ENCODE measurements around the gene GYG1. TPM values are rescaled to one million over a fixed set of nuclear protein-coding genes. Genes with fewer than 3 reads are reported as not detected.

The GYG1 gene
- total RNA-seq, 4 donors from 2014 or later = 19.5 to 67.5 (median 26.0) TPM

GRCh38 chr3:149015393-149015792, 24.1 kb downstream of the GYG1 start:
- no peaks in the 10 kb centered on the region for H3K9me3 ChIP-seq
- H3K4me1 ChIP-seq = peaks cover 0 to 29% (median 2%) of the 10 kb centered on the region in 4 donors
- 75 to 83% methylated on average over 3 of the region's 3 CpGs for WGBS, 2 donors
- no peak for TF ChIP-seq POLR2A (IDR thresholded peaks at IDR 0.05)
- no peak for TF ChIP-seq CTCF (IDR thresholded peaks at IDR 0.05)
- TF ChIP-seq EP300 (IDR thresholded peaks at IDR 0.05) = no peak
- DNase-seq (ENCODE audit: low spot score in 2 of 2) = no peak
- H3K36me3 ChIP-seq = peaks cover 0 to 69% (median 0%) of the 10 kb centered on the region in 3 donors
- no peak overlapping the region for H3K27ac ChIP-seq
- H3K4me3 ChIP-seq = no peak overlapping the region
- no peaks in the 10 kb centered on the region for H3K27me3 ChIP-seq

- TF ChIP-seq CTCF (IDR thresholded peaks at IDR 0.05) (no peak), EP300 (IDR thresholded peaks at IDR 0.05) (no peak), POLR2A (IDR thresholded peaks at IDR 0.05) (no peak)
- Histone ChIP-seq H3K4me1 (peaks cover 0 to 24% (median 2%) of the 10 kb centered on the region in 4 donors), H3K27me3 (no peaks in the 10 kb centered on the region), H3K4me3 (no peak overlapping the region), H3K36me3 (peaks cover 0 to 69% (median 0%) of the 10 kb centered on the region in 3 donors), H3K9me3 (no peaks in the 10 kb centered on the region), H3K27ac (no peak overlapping the region)
- WGBS, 2 donors = 88 to 100% methylated on average over 2 of the region's 2 CpGs
- DNase-seq (ENCODE audit: low spot score in 2 of 2) = no peak
These were observed 24.9 kb downstream of the GYG1 start for GRCh38 chr3:149016242-149016641.

- H3K9me3 ChIP-seq = no peaks in the 10 kb centered on the region
- 62 to 65% methylated on average over 9 of the region's 9 CpGs for WGBS, 2 donors
- peak overlapping the region in 1 of 4 donors; percentile 34 for H3K27ac ChIP-seq
- peaks cover 0 to 19% (median 2%) of the 10 kb centered on the region in 4 donors for H3K4me1 ChIP-seq
- no peak overlapping the region for H3K4me3 ChIP-seq
- DNase-seq (ENCODE audit: low spot score in 2 of 2) = no peak
- H3K36me3 ChIP-seq = peaks cover 0 to 63% (median 0%) of the 10 kb centered on the region in 3 donors
- no peaks in the 10 kb centered on the region for H3K27me3 ChIP-seq
- TF ChIP-seq CTCF (IDR thresholded peaks at IDR 0.05) (no peak), POLR2A (IDR thresholded peaks at IDR 0.05) (no peak), EP300 (IDR thresholded peaks at IDR 0.05) (no peak)
These were observed 25.6 kb downstream of the GYG1 start for GRCh38 chr3:149016669-149017541.

- Histone ChIP-seq H3K4me1 (peaks cover 0 to 19% (median 2%) of the 10 kb centered on the region in 4 donors), H3K27ac (no peak overlapping the region)
- no peak for TF ChIP-seq POLR2A (IDR thresholded peaks at IDR 0.05)
- no peak for TF ChIP-seq CTCF (IDR thresholded peaks at IDR 0.05)
- TF ChIP-seq EP300 (IDR thresholded peaks at IDR 0.05) = no peak
These were observed 26.9 kb downstream of the GYG1 start for GRCh38 chr3:149018247-149018646.

GRCh38 chr3:149019580-149019979, 28.2 kb downstream of the GYG1 start:
- WGBS, 2 donors = 91 to 98% methylated on average over 4 of the region's 4 CpGs

More at GRCh38 chr3:149018247-149018646, 26.9 kb downstream of the GYG1 start:
- Histone ChIP-seq H3K4me3 (no peak overlapping the region), H3K27me3 (no peaks in the 10 kb centered on the region), H3K36me3 (peaks cover 0 to 65% (median 0%) of the 10 kb centered on the region in 3 donors), H3K9me3 (no peaks in the 10 kb centered on the region)
- 77 to 79% methylated on average over 1 of the region's 1 CpG for WGBS, 2 donors
- no peak for DNase-seq (ENCODE audit: low spot score in 2 of 2)

More at GRCh38 chr3:149019580-149019979, 28.2 kb downstream of the GYG1 start:
- TF ChIP-seq EP300 (IDR thresholded peaks at IDR 0.05) = no peak
- no peak for DNase-seq (ENCODE audit: low spot score in 2 of 2)
- Histone ChIP-seq H3K4me1 (peaks cover 0 to 19% (median 2%) of the 10 kb centered on the region in 4 donors), H3K9me3 (peaks cover 0 to 3% (median under 1%) of the 10 kb centered on the region in 4 donors), H3K36me3 (peaks cover 0 to 65% (median 5%) of the 10 kb centered on the region in 3 donors), H3K27ac (no peak overlapping the region), H3K27me3 (no peaks in the 10 kb centered on the region), H3K4me3 (no peak overlapping the region)

Measured in tibial nerve (tissue), 4 donors.